ENCODE data around the gene FOXP3.

DNA sequence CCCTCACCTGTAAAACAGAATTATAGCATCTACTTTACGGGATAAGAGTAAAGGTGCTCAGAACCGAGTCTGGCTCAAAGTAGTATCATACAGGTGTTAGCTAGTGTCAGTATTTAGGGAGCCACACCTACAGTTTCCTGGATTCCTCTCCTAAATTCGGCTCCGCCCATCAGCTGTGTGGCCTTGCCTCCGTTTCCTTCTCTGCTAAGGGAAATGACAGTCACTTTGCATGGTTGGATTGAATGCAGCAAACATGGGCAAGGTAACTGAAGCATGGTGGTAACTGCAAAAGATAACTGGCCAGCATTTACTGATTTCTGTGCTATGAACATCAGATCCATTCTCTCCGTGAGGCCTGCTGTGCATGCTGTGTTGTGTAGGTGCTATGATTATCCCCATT, 7.9 kb upstream of the FOXP3 start:
- TF ChIP-seq, protein P1, sequence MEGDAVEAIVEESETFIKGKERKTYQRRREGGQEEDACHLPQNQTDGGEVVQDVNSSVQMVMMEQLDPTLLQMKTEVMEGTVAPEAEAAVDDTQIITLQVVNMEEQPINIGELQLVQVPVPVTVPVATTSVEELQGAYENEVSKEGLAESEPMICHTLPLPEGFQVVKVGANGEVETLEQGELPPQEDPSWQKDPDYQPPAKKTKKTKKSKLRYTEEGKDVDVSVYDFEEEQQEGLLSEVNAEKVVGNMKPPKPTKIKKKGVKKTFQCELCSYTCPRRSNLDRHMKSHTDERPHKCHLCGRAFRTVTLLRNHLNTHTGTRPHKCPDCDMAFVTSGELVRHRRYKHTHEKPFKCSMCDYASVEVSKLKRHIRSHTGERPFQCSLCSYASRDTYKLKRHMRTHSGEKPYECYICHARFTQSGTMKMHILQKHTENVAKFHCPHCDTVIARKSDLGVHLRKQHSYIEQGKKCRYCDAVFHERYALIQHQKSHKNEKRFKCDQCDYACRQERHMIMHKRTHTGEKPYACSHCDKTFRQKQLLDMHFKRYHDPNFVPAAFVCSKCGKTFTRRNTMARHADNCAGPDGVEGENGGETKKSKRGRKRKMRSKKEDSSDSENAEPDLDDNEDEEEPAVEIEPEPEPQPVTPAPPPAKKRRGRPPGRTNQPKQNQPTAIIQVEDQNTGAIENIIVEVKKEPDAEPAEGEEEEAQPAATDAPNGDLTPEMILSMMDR (IDR thresholded peaks at IDR 0.05), result no peak
- TF ChIP-seq POLR2A (IDR thresholded peaks at IDR 0.05), result no peak
